HEK293 (cell line): ENCODE measurements around the gene CNTN4.

Source experiments
- CTCF ChIP-seq: fragments of 450-650 bp; formaldehyde crosslinking; IDR thresholded peaks from 2 replicates; pipeline ENCODE4 v1.5.1; 2016; ENCODE audit warnings: missing biosample characterization, missing genetic modification characterization
- TRIM28 ChIP-seq: IDR thresholded peaks from 2 replicates; pipeline ENCODE4 v1.6.1; 2011; ENCODE audit warnings: low read length, control low read depth, borderline replicate concordance
- ZBTB17 ChIP-seq: fragments of 450-650 bp; formaldehyde crosslinking; IDR thresholded peaks from 2 replicates; pipeline ENCODE4 v1.5.1; 2016; ENCODE audit warnings: missing biosample characterization, missing genetic modification characterization
- ZNF274 ChIP-seq, 2 experiments: fragments of 200-500 bp in 1 of 2; fragments of 450-650 bp in 1 of 2; sonication (Bioruptor generic) in 1 of 2; formaldehyde crosslinking in 1 of 2; IDR thresholded peaks; 2 replicates each; pipeline versions ENCODE4 v1.5.1 to v1.6.1; 2014 to 2016; ENCODE audit warnings: borderline replicate concordance in 1 of 2, inconsistent platforms in 1 of 2, low read length in 1 of 2, missing biosample characterization in 1 of 2, missing genetic modification characterization in 1 of 2
- ZNF280C ChIP-seq: fragments of 450-650 bp; formaldehyde crosslinking; IDR thresholded peaks from 2 replicates; pipeline ENCODE4 v1.5.1; 2016; ENCODE audit warnings: missing biosample characterization, missing genetic modification characterization
- ZNF366 ChIP-seq: fragments of 450-650 bp; formaldehyde crosslinking; conservative IDR thresholded peaks from 2 replicates; pipeline ENCODE4 v1.5.1; 2016; ENCODE audit warnings: missing biosample characterization, missing genetic modification characterization
- ZNF677 ChIP-seq: fragments of 450-650 bp; IDR thresholded peaks from 2 replicates; pipeline ENCODE4 v1.5.0; 2018; ENCODE audit warnings: missing biosample characterization, mild to moderate bottlenecking, missing genetic modification characterization, moderate library complexity
- ZNF76 ChIP-seq: fragments of 450-650 bp; formaldehyde crosslinking; IDR thresholded peaks from 2 replicates; pipeline ENCODE4; 2016; ENCODE audit warnings: low read depth, missing biosample characterization, missing genetic modification characterization, borderline replicate concordance
- ZNF768 ChIP-seq: fragments of 450-650 bp; formaldehyde crosslinking; IDR thresholded peaks from 2 replicates; pipeline ENCODE4 v1.5.1; 2018; ENCODE audit warnings: missing biosample characterization, mild to moderate bottlenecking, missing genetic modification characterization
- ZSCAN18 ChIP-seq: fragments of 450-650 bp; formaldehyde crosslinking; IDR thresholded peaks from 2 replicates; pipeline ENCODE4 v1.5.1; 2016; ENCODE audit warnings: missing biosample characterization, missing genetic modification characterization

- no peak for TF ChIP-seq CTCF (tag by site-specific recombination)
- no peak for TF ChIP-seq ZNF76 (tag by site-specific recombination)
- TF ChIP-seq ZNF274 (IDR thresholded peaks at IDR 0.05; ENCODE audit: low read length): no peak
- TF ChIP-seq ZNF274 (tag by site-specific recombination; IDR thresholded peaks at IDR 0.05; ENCODE audit: borderline replicate concordance): no peak
- no peak for TF ChIP-seq TRIM28
- no peak for TF ChIP-seq ZNF280C (tag by site-specific recombination)
- TF ChIP-seq ZNF677 (tag by site-specific recombination): no peak
- no peak for TF ChIP-seq ZBTB17 (tag by site-specific recombination)
- no peak for TF ChIP-seq ZNF366 (tag by site-specific recombination)
- no peak for TF ChIP-seq ZNF768 (tag by site-specific recombination)
- TF ChIP-seq ZSCAN18 (tag by site-specific recombination): no peak
Observed at GRCh38 chr3:2870724-2871333, 772.2 kb downstream of the CNTN4 start.
